Upper lobe of right lung (tissue), 1 donor: ENCODE results near the gene YPEL2. TPM values are rescaled to one million over a fixed set of nuclear protein-coding genes. Genes with fewer than 3 reads are reported as not detected.

ENCODE experiments used
- ATAC-seq: fragments of 200-7000 bp; cut with Tn5 transposase; one replicate; pipeline ENCODE4 v1.9.1; 2020; ENCODE audit warnings: mild to moderate bottlenecking, moderate library complexity
- DNase-seq: peaks from one replicate; pipeline ENCODE4 v3.0.0-alpha.2; 2020
- H3K27ac ChIP-seq: fragments of 200-600 bp; one replicate; pipeline ENCODE4 v1.8.0; 2022
- H3K27me3 ChIP-seq: fragments of 200-600 bp; one replicate; pipeline ENCODE4 v1.8.0; 2022; ENCODE audit warnings: mild to moderate bottlenecking
- H3K36me3 ChIP-seq: fragments of 200-600 bp; one replicate; pipeline ENCODE4 v1.8.0; 2022
- H3K4me1 ChIP-seq: fragments of 200-600 bp; one replicate; pipeline ENCODE4 v1.8.0; 2022
- H3K4me3 ChIP-seq: fragments of 200-600 bp; one replicate; pipeline ENCODE4 v1.8.0; 2022; ENCODE audit warnings: mild to moderate bottlenecking
- H3K9me3 ChIP-seq: fragments of 200-600 bp; one replicate; pipeline ENCODE4 v1.8.0; 2022
- CTCF ChIP-seq: fragments of 200-600 bp; IDR thresholded peaks from one replicate; pipeline ENCODE4 v1.8.0; 2022; ENCODE audit warnings: antibody characterized with exemption
- intact Hi-C: fragments of 100-400 bp; cut with DNase I; formaldehyde crosslinking; loops from one replicate; pipeline ENCODE4 v1.11.0; 2022
- total RNA-seq: library from RNA; stranded (reverse); fragmentation: NEBNext Ultra II Directional; extraction: Animal tissue kit (Norgen Biotek cat#: 25700); gene quantifications from one replicate; pipeline ENCODE4 v1.2.1, GENCODE V29; 2021
- donor health status: DM: no; HTN: yes; CAD: no; lungs with severe emphysema.

The YPEL2 gene
- total RNA-seq, 1 donor from 2014 or later = 19.6 TPM

- intact Hi-C loops = no loop called here
- no peaks in the 10 kb centered on the region for H3K9me3 ChIP-seq
- H3K27me3 ChIP-seq = no peaks in the 10 kb centered on the region
- no peak overlapping the region for H3K27ac ChIP-seq
- H3K36me3 ChIP-seq = no peaks in the 10 kb centered on the region
- DNase-seq (no peak), ATAC-seq (no peak)
- no peak for TF ChIP-seq CTCF
- H3K4me3 ChIP-seq = no peak overlapping the region
- peaks cover 12% of the 10 kb centered on the region for H3K4me1 ChIP-seq
Observed at GRCh38 chr17:59341922-59342321, 10.5 kb downstream of the YPEL2 start.

DNA sequence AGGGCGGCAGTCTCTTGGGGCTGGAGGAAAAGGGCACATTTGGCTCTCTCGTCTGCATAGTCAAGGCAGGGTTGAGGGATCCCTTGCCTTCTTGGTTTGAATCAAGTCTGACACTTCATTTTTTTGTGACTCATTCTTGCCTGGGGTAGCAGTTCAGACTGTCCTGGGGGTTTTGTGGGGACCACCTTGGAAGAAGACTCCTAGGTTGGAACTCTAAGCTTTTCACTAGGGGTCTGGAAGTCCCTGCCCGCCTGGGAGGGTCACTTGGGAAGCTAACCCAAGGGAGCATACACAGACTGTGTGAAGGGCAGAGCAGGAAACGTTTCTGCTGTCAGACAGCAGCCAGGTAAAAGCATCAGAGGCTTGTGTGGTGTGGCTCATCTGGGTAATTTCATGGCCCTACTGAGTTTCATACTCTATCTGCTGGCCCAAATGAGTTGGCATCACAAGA is 11.3 kb downstream of the YPEL2 start:
- Histone ChIP-seq H3K27ac (no peak overlapping the region), H3K4me3 (no peak overlapping the region), H3K36me3 (no peaks in the 10 kb centered on the region), H3K9me3 (no peaks in the 10 kb centered on the region), H3K4me1 (peaks cover 15% of the 10 kb centered on the region), H3K27me3 (no peaks in the 10 kb centered on the region)
- DNase-seq (no peak), ATAC-seq (no peak)
- intact Hi-C loops = no loop called here
- TF ChIP-seq CTCF = no peak

GRCh38 chr17:59345476-59345875 is 14.0 kb downstream of the YPEL2 start:
- H3K4me3 ChIP-seq = no peak overlapping the region

DNA sequence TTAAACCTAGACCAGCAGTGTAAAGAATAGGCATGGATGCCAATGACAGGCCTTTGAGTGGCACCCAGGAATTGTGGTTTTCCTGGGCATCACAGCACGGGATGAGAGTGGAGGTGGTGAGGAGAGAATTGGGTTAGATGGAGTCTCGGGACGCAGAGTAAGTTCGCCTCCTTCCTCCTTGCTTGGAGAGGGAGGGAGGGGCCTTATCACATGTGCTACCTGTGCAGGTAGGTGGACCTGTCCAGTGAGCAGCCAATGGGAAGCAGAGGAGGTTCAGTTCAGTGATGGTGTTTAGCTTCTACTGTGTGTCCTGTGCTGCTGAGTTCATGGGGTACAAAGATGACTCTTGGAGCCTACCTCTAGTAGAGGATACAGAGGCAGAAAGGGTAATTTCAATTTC is 14.9 kb downstream of the YPEL2 start:
- H3K36me3 ChIP-seq = no peaks in the 10 kb centered on the region
- DNase-seq = no peak
- peak; percentile 58 for ATAC-seq
- intact Hi-C loops = no loop called here
- H3K27me3 ChIP-seq = no peaks in the 10 kb centered on the region
- no peak for TF ChIP-seq CTCF
- peaks cover 33% of the 10 kb centered on the region for H3K4me1 ChIP-seq
- no peak overlapping the region for H3K27ac ChIP-seq
- H3K4me3 ChIP-seq = no peak overlapping the region
- no peaks in the 10 kb centered on the region for H3K9me3 ChIP-seq

More at GRCh38 chr17:59345476-59345875, 14.0 kb downstream of the YPEL2 start:
- ATAC-seq (no peak), DNase-seq (no peak)
- TF ChIP-seq CTCF = no peak
- Histone ChIP-seq H3K36me3 (no peaks in the 10 kb centered on the region), H3K27me3 (no peaks in the 10 kb centered on the region), H3K9me3 (no peaks in the 10 kb centered on the region), H3K4me1 (peaks cover 35% of the 10 kb centered on the region), H3K27ac (no peak overlapping the region)
- intact Hi-C loops = no loop called here

GRCh38 chr17:59346876-59347407 is 15.5 kb downstream of the YPEL2 start:
- H3K4me3 ChIP-seq = no peak overlapping the region
- DNase-seq = no peak
- TF ChIP-seq CTCF = no peak
- no peak overlapping the region for H3K27ac ChIP-seq
- ATAC-seq = no peak
- H3K9me3 ChIP-seq = no peaks in the 10 kb centered on the region
- H3K36me3 ChIP-seq = no peaks in the 10 kb centered on the region
- intact Hi-C loops = no loop called here
- no peaks in the 10 kb centered on the region for H3K27me3 ChIP-seq
- H3K4me1 ChIP-seq = peaks cover 29% of the 10 kb centered on the region

GRCh38 chr17:59347975-59348391 is 16.5 kb downstream of the YPEL2 start:
- Histone ChIP-seq H3K4me1 (peaks cover 29% of the 10 kb centered on the region), H3K27me3 (no peaks in the 10 kb centered on the region), H3K36me3 (no peaks in the 10 kb centered on the region), H3K4me3 (no peak overlapping the region), H3K9me3 (no peaks in the 10 kb centered on the region), H3K27ac (no peak overlapping the region)
- ATAC-seq (peak; percentile 79), DNase-seq (no peak)
- intact Hi-C loops = no loop called here
- no peak for TF ChIP-seq CTCF
